OCI-LY7 (cell line): ENCODE results near the gene LRPAP1. TPM values are rescaled to one million over a fixed set of nuclear protein-coding genes. Genes with fewer than 3 reads are reported as not detected.
"Not testable (repeated sequence)": the region's sequence is repeated elsewhere in the genome, so short reads cannot be mapped to it uniquely, and the experiment has no call there.

ENCODE experiments used
- BruUV-seq: library from RNA; stranded (reverse); fragments of 400-500 nt; replicated peaks from 2 replicates; lab custom pipeline; 2021; lab: Mats Ljungman, UMichigan
- CTCF ChIA-PET: fragments of 300-600 bp; sonication (Branson Sonifier 250); formaldehyde crosslinking; loops from one replicate; lab custom pipeline; 2022; ENCODE audit warnings: antibody characterized with exemption; ENCODE audit not compliant: unreplicated experiment; lab: Charles Lee
- POLR2A ChIA-PET: fragments of 300-600 bp; sonication (Branson Sonifier 250); formaldehyde crosslinking; loops from one replicate; lab custom pipeline; 2022; ENCODE audit warnings: antibody characterized with exemption; lab: Charles Lee
- DNase-seq: peaks from one replicate; pipeline ENCODE4 v3.0.0-alpha.2; 2015; ENCODE audit warnings: low spot score
- H2AFZ ChIP-seq: fragments of 200-600 bp; sonication (generic), shearing (Covaris generic); 2 replicates; pipeline ENCODE4 v1.6.1; 2014; ENCODE audit warnings: mild to moderate bottlenecking, antibody characterized with exemption, low read length, moderate library complexity
- H3K27ac ChIP-seq: fragments of 200-600 bp; sonication (generic); 2 replicates; pipeline ENCODE4 v1.5.1; 2014; ENCODE audit warnings: mixed run types, low read depth, mild to moderate bottlenecking, moderate library complexity, low read length, inconsistent platforms; ENCODE audit not compliant: poor library complexity, severe bottlenecking
- H3K36me3 ChIP-seq: fragments of 200-600 bp; sonication (generic); 2 replicates; pipeline ENCODE4 v1.6.1; 2014; ENCODE audit warnings: mild to moderate bottlenecking, antibody characterized with exemption, low read length, moderate library complexity, mixed read lengths; ENCODE audit not compliant: insufficient read depth
- H3K4me1 ChIP-seq: fragments of 200-600 bp; sonication (generic); 2 replicates; pipeline ENCODE4 v1.5.1; 2014; ENCODE audit warnings: mild to moderate bottlenecking, low read length; ENCODE audit not compliant: insufficient read depth, poor library complexity, severe bottlenecking
- H3K4me2 ChIP-seq: fragments of 200-600 bp; sonication (generic); 2 replicates; pipeline ENCODE4 v1.6.1; 2014; ENCODE audit warnings: mild to moderate bottlenecking, low read length
- H3K4me3 ChIP-seq: fragments of 200-600 bp; sonication (generic); 2 replicates; pipeline ENCODE4 v1.5.1; 2014; ENCODE audit warnings: mild to moderate bottlenecking, low read depth, low read length; ENCODE audit not compliant: poor library complexity, severe bottlenecking
- H3K79me2 ChIP-seq: fragments of 200-600 bp; sonication (generic); 2 replicates; pipeline ENCODE4 v1.6.1; 2016; ENCODE audit warnings: low read depth, mild to moderate bottlenecking, low read length, moderate library complexity, mixed read lengths; ENCODE audit not compliant: insufficient read depth
- H3K9me2 ChIP-seq: fragments of 200-600 bp; sonication (generic); 2 replicates; pipeline ENCODE4 v1.6.1; 2016; ENCODE audit warnings: mild to moderate bottlenecking, low read length, mixed read lengths; ENCODE audit not compliant: insufficient read depth
- H3K9me3 ChIP-seq: fragments of 200-600 bp; sonication (generic); 2 replicates; pipeline ENCODE4 v1.6.1; 2014; ENCODE audit warnings: mild to moderate bottlenecking, mixed run types, low read length, mixed read lengths
- H4K20me1 ChIP-seq: fragments of 200-600 bp; sonication (generic); 2 replicates; pipeline ENCODE4 v1.6.1; 2014; ENCODE audit warnings: mild to moderate bottlenecking, antibody characterized with exemption, low read length, moderate library complexity, mixed read lengths; ENCODE audit not compliant: insufficient read depth
- EZH2phosphoT487 ChIP-seq: fragments of 200-600 bp; sonication (generic); IDR thresholded peaks from 2 replicates; pipeline ENCODE4 v1.6.1; 2018; ENCODE audit warnings: low read depth, borderline replicate concordance, mild to moderate bottlenecking, mixed run types, antibody characterized with exemption, low read length, moderate library complexity, mixed read lengths
- intact Hi-C: fragments of 100-400 bp; cut with micrococcal nuclease; formaldehyde crosslinking; loops from one replicate; pipeline ENCODE4 v1.10.0; 2022; ENCODE audit not compliant: unreplicated experiment
- total RNA-seq, 2 experiments: library from RNA; depleted of rRNA in 1 of 2; stranded (reverse); fragments of >200 nt in 1 of 2; shearing (Covaris generic) in 1 of 2; gene quantifications; 2 replicates each; pipeline ENCODE4 v1.2.3, GENCODE V29; 2014 to 2022

LRPAP1 gene
- total RNA-seq, 2 experiments from 2014 or later: 46.2 to 54.7 TPM

DNA sequence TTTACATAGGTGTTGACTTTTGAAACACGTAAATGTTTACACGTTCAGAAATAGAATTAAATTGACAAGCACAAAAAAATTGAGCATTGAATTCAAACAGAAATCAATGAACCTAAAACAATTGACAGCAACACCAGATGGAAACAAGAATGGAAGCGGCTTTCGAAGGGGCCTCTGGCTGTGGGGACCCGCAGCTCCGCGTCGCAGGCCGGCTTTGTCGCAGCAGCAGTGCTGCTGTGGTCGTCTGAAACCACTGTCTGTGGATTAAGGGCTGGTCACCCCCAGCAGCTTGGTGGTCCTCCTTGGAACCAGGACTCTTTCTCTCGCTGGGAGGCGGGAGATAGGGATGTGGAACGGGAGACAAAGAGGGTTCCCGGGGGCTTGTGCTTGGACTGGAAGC lies 37.4 kb upstream of the LRPAP1 start:
- intact Hi-C loops, BruUV-seq, CTCF ChIA-PET: not testable (repeated sequence)

DNA sequence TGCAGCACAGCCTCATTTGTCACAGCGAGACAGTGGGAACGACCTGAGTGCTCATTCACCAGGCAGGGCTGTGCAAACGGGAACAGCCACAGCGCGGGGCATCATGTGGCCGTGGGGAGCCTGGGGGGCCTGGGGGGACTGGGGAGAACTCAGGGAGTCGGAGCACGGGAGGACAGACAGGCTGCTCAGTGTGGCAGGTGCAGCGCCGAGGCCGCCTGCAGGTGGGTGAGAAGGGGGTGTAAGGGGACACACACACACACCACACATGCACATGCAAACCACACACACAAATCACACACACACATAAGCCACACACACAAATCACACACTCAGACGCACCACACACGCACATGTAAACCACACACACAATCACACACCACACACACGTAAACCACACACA lies 34.5 kb upstream of the LRPAP1 start:
- intact Hi-C loops, BruUV-seq, POLR2A ChIA-PET: not testable (repeated sequence)

More for the DNA sequence above, 37.4 kb upstream of the LRPAP1 start:
- H3K4me1 ChIP-seq, H3K79me2 ChIP-seq, POLR2A ChIA-PET, H4K20me1 ChIP-seq, H2AFZ ChIP-seq, H3K36me3 ChIP-seq, DNase-seq, H3K4me3 ChIP-seq, H3K9me3 ChIP-seq, H3K27ac ChIP-seq, H3K4me2 ChIP-seq, H3K9me2 ChIP-seq: not testable (repeated sequence)

DNA sequence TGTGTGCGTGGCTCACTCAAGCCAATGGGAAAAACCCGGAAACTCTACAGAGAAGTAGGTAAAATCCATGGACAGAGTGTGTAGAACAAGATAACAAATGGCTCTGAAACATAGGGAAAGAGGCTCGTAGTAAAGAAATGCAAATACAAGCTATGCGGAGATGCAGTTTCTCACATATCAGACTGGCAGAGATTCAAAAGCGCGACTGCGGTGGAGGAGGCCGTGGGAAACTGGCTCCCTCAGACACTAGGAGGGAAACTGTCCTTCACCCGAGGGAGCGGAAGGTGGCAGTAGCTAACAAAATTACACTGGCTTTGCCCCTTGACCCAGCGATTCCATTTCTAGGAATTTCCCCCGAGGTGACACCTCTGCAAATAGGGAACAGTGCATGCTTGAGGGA lies 34.1 kb upstream of the LRPAP1 start:
- CTCF ChIA-PET, H4K20me1 ChIP-seq, intact Hi-C loops, H3K4me2 ChIP-seq, H3K9me3 ChIP-seq, H3K4me3 ChIP-seq, DNase-seq, POLR2A ChIA-PET, H3K36me3 ChIP-seq, H3K4me1 ChIP-seq, H2AFZ ChIP-seq, H3K27ac ChIP-seq, BruUV-seq, H3K9me2 ChIP-seq, H3K79me2 ChIP-seq: not testable (repeated sequence)

More for the DNA sequence above, 34.5 kb upstream of the LRPAP1 start:
- H3K27ac ChIP-seq, H3K4me2 ChIP-seq, H3K36me3 ChIP-seq, H3K9me3 ChIP-seq, DNase-seq, H3K79me2 ChIP-seq, CTCF ChIA-PET, H3K4me3 ChIP-seq, H3K9me2 ChIP-seq, H2AFZ ChIP-seq, H4K20me1 ChIP-seq, H3K4me1 ChIP-seq: not testable (repeated sequence)

DNA sequence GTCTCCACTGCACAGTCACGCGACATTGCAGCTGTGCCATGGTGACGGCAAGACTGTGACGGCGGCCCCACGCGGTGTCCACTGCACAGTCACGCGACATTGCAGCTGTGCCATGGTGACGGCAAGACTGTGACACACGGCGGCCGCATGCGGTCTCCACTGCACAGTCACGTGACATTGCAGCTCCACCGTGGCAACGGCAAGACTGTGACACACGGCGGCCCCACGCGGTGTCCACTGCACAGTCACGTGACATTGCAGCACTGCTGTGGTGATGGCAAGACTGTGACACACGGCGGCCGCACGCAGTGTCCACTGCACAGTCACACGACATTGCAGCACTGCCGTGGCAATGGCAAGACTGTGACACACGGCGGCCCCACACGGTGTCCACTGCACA lies 32.7 kb upstream of the LRPAP1 start:
- H3K4me3 ChIP-seq, H3K9me2 ChIP-seq, H3K9me3 ChIP-seq, H4K20me1 ChIP-seq, H2AFZ ChIP-seq, H3K79me2 ChIP-seq, POLR2A ChIA-PET, BruUV-seq, CTCF ChIA-PET, H3K4me2 ChIP-seq, H3K27ac ChIP-seq, DNase-seq, H3K4me1 ChIP-seq, H3K36me3 ChIP-seq, intact Hi-C loops: not testable (repeated sequence)

DNA sequence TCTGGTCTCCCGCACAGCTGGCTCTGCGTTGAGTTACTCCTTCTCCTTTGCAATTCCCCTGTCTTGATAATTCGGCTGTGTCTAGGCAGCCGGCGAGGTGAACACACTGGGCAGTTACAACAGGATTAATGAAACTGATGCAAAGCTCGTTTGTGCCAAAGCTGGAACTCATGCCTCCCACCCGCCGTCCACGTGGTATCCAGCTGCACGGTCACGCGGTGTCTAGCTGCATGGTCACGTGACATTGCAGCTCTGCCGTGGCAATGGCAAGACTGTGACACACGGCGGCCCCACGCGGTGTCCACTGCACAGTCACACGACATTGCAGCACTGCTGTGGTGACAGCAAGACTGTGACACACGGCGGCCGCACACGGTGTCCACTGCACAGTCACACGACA lies 31.2 kb upstream of the LRPAP1 start:
- ChIA-PET POLR2A (no interaction called here), CTCF (no interaction called here)
- no TSS peak for BruUV-seq
- Histone ChIP-seq H3K9me2 (no peaks in the 10 kb centered on the region), H4K20me1 (no peaks in the 10 kb centered on the region), H3K9me3 (no peaks in the 10 kb centered on the region), H3K4me3 (no peak overlapping the region), H3K36me3 (no peaks in the 10 kb centered on the region), H3K79me2 (no peaks in the 10 kb centered on the region), H3K4me2 (no peak overlapping the region), H2AFZ (no peak overlapping the region), H3K4me1 (no peaks in the 10 kb centered on the region), H3K27ac (no peak overlapping the region)
- no peak for DNase-seq
- intact Hi-C loops: no loop called here
- TF ChIP-seq EZH2phosphoT487: no peak

DNA sequence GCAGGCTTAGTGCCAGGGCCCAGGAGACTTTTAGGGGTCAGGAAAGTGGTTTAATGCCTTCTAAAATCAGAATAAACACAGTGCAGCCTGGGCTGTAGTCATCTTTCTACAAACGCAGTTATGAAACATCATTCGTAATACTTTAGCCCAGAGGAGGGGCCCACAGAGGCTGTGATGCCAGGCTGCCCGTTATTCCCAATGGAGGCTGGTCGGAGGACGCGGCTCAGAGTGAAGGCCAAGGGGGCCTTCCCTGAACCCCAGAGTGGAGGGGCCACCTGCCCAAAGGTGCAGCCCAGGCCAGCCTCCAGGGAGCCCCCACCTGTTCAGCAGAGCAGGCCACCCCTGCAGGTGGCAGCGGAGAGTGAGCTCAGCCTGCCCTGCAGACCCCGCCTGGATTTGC lies 29.9 kb upstream of the LRPAP1 start:
- DNase-seq, H2AFZ ChIP-seq, H3K36me3 ChIP-seq, POLR2A ChIA-PET, H3K79me2 ChIP-seq, H3K9me3 ChIP-seq, CTCF ChIA-PET, H4K20me1 ChIP-seq, H3K9me2 ChIP-seq, BruUV-seq, H3K4me3 ChIP-seq, H3K27ac ChIP-seq, H3K4me2 ChIP-seq, H3K4me1 ChIP-seq, intact Hi-C loops: not testable (repeated sequence)
